ENCODE results near the gene DNAH17. TPM values are rescaled to one million over a fixed set of nuclear protein-coding genes. Genes with fewer than 3 reads are reported as not detected.

DNAH17 gene
- total RNA-seq, 1 experiment from 2014 or later = 0.69 TPM

DNA sequence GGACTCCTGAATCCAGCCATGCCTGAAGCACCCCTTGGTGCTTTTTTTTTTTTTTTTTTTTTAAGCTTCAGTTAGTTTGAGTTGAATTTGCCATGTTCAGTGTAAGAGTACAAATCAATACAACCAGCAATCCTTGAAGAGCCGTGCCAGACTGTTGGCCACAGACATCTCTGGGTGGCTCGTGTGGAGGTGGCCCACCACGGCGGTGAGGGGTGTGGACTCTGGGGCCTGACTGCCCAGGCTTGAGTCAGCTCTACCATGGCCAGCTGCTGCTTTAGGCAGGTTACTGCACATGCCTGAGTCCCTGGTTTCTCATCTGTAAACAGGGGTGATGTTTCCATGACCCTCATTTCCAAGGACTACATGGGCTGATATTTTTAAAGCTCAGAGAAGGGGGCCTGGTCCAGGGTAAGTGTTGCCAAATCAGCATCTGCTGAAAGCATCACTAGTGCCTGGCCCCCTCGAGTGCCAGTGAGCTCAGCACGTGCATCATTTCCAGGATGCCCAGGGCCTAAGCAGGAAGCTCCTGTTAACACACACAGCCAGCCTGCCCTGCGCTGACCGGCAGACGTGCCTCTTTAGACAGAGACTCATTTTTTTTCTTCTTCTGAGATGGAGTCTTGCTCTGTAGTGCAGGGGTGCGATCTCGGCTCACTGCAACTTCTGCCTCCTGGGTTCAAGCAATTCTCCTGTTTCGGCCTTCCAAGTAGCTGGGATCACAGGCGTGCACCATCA lies 90.1 kb downstream of the DNAH17 start:
- Histone ChIP-seq H3K4me3 (replicated peaks in 1 of 2; ENCODE audit: low read depth in 1 of 2, low read length in 2 of 2) (no peak overlapping the region), H3K4me1 (ENCODE audit: control insufficient read depth in 1 of 2, insufficient read depth in 2 of 2, low read length in 2 of 2) (peaks cover 0 to 18% of the 10 kb centered on the region in 2 experiments; a peak in 3 of 4 replicates), H3K4me2 (ENCODE audit: low read length) (no peak overlapping the region), H3K27ac (ENCODE audit: low read depth, low read length) (no peak overlapping the region), H4K20me1 (ENCODE audit: insufficient read depth) (no peaks in the 10 kb centered on the region), H3K9me3 (ENCODE audit: control insufficient read depth in 1 of 2, insufficient read depth in 1 of 2, low read depth in 1 of 2, low read length in 2 of 2) (no peaks in the 10 kb centered on the region), H3K9ac (ENCODE audit: low read length) (no peak overlapping the region), H3K79me2 (ENCODE audit: insufficient read depth, low read length) (no peaks in the 10 kb centered on the region), H2AFZ (ENCODE audit: low read depth, low read length, poor library complexity, severe bottlenecking) (no peak overlapping the region), H3K36me3 (ENCODE audit: control insufficient read depth in 1 of 2, insufficient read depth in 2 of 2, low read length in 2 of 2) (no peaks in the 10 kb centered on the region), H3K27me3 (ENCODE audit: insufficient read depth, low read length) (no peaks in the 10 kb centered on the region), H3K9me2 (ENCODE audit: insufficient read depth) (no peaks in the 10 kb centered on the region)
- CTCF ChIA-PET = interaction anchor here (1.6 kb wide), 1 partner anchor 10 kb away, joined by 4 read pairs; no protein-coding TSS in a partner anchor
- TF ChIP-seq POLR2AphosphoS5 (IDR thresholded peaks at IDR 0.05; ENCODE audit: low read depth, low read length) (no peak), SP1 (IDR thresholded peaks at IDR 0.05; ENCODE audit: low read depth) (no peak), ZNF274 (IDR thresholded peaks at IDR 0.05; ENCODE audit: low read depth, low read length) (no peak), EZH2phosphoT487 (IDR thresholded peaks at IDR 0.05; ENCODE audit: borderline replicate concordance) (no peak), POLR2A (IDR thresholded peaks at IDR 0.05; ENCODE audit: borderline replicate concordance, extremely low read depth, insufficient read depth, insufficient read length) (no peak), JUND (IDR thresholded peaks at IDR 0.05) (no peak), ZFX (IDR thresholded peaks at IDR 0.05) (no peak), TCF7L2 (IDR thresholded peaks at IDR 0.05; ENCODE audit: borderline replicate concordance, extremely low read depth, insufficient read depth, insufficient read length) (no peak), FOSL1 (IDR thresholded peaks at IDR 0.05; ENCODE audit: low read depth) (no peak), SIN3A (IDR thresholded peaks at IDR 0.05; ENCODE audit: low read depth) (no peak), RAD21 (IDR thresholded peaks at IDR 0.05; ENCODE audit: low read depth) (no peak), YY1 (IDR thresholded peaks at IDR 0.05; ENCODE audit: extremely low read depth, insufficient replicate concordance, low read depth, low read length) (no peak), CBX3 (IDR thresholded peaks at IDR 0.05; ENCODE audit: low read depth) (no peak), EZH2 (IDR thresholded peaks at IDR 0.05) (no peak)
- TF ChIP-seq, protein P1, sequence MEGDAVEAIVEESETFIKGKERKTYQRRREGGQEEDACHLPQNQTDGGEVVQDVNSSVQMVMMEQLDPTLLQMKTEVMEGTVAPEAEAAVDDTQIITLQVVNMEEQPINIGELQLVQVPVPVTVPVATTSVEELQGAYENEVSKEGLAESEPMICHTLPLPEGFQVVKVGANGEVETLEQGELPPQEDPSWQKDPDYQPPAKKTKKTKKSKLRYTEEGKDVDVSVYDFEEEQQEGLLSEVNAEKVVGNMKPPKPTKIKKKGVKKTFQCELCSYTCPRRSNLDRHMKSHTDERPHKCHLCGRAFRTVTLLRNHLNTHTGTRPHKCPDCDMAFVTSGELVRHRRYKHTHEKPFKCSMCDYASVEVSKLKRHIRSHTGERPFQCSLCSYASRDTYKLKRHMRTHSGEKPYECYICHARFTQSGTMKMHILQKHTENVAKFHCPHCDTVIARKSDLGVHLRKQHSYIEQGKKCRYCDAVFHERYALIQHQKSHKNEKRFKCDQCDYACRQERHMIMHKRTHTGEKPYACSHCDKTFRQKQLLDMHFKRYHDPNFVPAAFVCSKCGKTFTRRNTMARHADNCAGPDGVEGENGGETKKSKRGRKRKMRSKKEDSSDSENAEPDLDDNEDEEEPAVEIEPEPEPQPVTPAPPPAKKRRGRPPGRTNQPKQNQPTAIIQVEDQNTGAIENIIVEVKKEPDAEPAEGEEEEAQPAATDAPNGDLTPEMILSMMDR (IDR thresholded peaks at IDR 0.05 in 2 of 3, conservative IDR thresholded peaks at IDR 0.05 in 1 of 3; ENCODE audit: borderline replicate concordance in 1 of 3, insufficient read depth in 1 of 3, low read depth in 2 of 3, low read length in 2 of 3) = no peak
- TF ChIP-seq, protein P2, sequence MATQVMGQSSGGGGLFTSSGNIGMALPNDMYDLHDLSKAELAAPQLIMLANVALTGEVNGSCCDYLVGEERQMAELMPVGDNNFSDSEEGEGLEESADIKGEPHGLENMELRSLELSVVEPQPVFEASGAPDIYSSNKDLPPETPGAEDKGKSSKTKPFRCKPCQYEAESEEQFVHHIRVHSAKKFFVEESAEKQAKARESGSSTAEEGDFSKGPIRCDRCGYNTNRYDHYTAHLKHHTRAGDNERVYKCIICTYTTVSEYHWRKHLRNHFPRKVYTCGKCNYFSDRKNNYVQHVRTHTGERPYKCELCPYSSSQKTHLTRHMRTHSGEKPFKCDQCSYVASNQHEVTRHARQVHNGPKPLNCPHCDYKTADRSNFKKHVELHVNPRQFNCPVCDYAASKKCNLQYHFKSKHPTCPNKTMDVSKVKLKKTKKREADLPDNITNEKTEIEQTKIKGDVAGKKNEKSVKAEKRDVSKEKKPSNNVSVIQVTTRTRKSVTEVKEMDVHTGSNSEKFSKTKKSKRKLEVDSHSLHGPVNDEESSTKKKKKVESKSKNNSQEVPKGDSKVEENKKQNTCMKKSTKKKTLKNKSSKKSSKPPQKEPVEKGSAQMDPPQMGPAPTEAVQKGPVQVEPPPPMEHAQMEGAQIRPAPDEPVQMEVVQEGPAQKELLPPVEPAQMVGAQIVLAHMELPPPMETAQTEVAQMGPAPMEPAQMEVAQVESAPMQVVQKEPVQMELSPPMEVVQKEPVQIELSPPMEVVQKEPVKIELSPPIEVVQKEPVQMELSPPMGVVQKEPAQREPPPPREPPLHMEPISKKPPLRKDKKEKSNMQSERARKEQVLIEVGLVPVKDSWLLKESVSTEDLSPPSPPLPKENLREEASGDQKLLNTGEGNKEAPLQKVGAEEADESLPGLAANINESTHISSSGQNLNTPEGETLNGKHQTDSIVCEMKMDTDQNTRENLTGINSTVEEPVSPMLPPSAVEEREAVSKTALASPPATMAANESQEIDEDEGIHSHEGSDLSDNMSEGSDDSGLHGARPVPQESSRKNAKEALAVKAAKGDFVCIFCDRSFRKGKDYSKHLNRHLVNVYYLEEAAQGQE (IDR thresholded peaks at IDR 0.05; ENCODE audit: low read depth) = no peak
- TF ChIP-seq, protein P3, sequence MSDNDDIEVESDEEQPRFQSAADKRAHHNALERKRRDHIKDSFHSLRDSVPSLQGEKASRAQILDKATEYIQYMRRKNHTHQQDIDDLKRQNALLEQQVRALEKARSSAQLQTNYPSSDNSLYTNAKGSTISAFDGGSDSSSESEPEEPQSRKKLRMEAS (IDR thresholded peaks at IDR 0.05) = no peak
- TF ChIP-seq, protein P4, sequence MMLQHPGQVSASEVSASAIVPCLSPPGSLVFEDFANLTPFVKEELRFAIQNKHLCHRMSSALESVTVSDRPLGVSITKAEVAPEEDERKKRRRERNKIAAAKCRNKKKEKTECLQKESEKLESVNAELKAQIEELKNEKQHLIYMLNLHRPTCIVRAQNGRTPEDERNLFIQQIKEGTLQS (IDR thresholded peaks at IDR 0.05) = no peak
- DNase-seq (ENCODE audit: low read depth, low spot score) = no peak
- intact Hi-C loops (cut with micrococcal nuclease) = no loop called here
- RAD21 ChIA-PET (ENCODE audit: low non-redundant PET in 1 of 2, low total read pairs in 2 of 2, uncharacterized antibody in 2 of 2, unreplicated experiment in 2 of 2) = no interaction called here
- POLR2A ChIA-PET = no interaction called here
- ATAC-seq = no peak
- no TSS peak for BruUV-seq (replicated peaks)

All from HCT116 (cell line).